ENCODE data around the gene EID2B. TPM values are rescaled to one million over a fixed set of nuclear protein-coding genes. Genes with fewer than 3 reads are reported as not detected.

The EID2B gene
- total and polyA plus RNA-seq, 2 of the 13 experiments (the other 11 are each of a cell fraction or from before 2014, with no cell fraction given) = 2.5 to 3.7 TPM

DNA sequence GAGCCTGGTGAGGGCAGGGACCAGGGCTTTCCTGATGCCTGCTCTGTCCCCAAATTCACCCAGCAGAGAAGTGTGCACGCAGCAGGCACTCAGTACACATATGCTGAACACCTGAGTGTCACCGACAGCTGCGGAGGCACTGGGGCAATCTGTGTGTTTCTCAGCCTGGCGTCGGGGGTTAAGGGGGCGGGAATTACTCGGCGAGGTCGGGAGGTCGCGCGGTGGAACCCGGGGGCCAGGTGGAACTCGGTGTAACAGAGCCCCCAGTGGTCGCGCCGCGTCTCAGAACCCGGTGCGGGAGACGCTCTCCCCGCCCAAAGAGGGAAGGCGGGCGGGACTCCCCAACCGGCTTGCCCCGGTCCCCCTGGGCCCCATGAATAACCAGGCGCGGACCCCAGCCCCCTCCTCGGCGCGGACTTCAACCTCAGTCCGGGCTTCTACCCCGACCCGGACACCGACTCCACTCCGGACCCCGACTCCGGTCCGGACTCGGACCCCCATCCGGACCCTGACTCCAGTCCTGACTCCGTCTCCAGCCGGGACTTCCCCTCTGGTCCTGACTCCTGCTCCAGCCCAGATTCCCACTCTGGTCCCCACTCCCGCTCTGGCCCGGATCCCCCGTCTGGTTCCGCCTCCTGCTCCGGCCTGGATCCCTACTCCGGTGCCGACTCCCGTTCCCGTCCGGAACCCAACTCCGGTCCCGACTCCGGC is 17.7 kb downstream of the EID2B start, which contains the start of gene SELENOV (continued):
- TF ChIP-seq, protein P1, sequence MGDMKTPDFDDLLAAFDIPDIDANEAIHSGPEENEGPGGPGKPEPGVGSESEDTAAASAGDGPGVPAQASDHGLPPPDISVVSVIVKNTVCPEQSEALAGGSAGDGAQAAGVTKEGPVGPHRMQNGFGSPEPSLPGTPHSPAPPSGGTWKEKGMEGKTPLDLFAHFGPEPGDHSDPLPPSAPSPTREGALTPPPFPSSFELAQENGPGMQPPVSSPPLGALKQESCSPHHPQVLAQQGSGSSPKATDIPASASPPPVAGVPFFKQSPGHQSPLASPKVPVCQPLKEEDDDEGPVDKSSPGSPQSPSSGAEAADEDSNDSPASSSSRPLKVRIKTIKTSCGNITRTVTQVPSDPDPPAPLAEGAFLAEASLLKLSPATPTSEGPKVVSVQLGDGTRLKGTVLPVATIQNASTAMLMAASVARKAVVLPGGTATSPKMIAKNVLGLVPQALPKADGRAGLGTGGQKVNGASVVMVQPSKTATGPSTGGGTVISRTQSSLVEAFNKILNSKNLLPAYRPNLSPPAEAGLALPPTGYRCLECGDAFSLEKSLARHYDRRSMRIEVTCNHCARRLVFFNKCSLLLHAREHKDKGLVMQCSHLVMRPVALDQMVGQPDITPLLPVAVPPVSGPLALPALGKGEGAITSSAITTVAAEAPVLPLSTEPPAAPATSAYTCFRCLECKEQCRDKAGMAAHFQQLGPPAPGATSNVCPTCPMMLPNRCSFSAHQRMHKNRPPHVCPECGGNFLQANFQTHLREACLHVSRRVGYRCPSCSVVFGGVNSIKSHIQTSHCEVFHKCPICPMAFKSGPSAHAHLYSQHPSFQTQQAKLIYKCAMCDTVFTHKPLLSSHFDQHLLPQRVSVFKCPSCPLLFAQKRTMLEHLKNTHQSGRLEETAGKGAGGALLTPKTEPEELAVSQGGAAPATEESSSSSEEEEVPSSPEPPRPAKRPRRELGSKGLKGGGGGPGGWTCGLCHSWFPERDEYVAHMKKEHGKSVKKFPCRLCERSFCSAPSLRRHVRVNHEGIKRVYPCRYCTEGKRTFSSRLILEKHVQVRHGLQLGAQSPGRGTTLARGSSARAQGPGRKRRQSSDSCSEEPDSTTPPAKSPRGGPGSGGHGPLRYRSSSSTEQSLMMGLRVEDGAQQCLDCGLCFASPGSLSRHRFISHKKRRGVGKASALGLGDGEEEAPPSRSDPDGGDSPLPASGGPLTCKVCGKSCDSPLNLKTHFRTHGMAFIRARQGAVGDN (CRISPR knock-in tag; IDR thresholded peaks at IDR 0.05) = peak; percentile 41
- TF ChIP-seq IKZF4 (CRISPR knock-in tag; IDR thresholded peaks at IDR 0.05; ENCODE audit: borderline replicate concordance, low read depth, not compliant biosample characterization) (no peak), EHMT2 (IDR thresholded peaks at IDR 0.05; ENCODE audit: borderline replicate concordance, low read depth, low read length) (no peak), STAT6 (CRISPR knock-in tag; IDR thresholded peaks at IDR 0.05; ENCODE audit: borderline replicate concordance) (no peak), HDAC1 (CRISPR knock-in tag; IDR thresholded peaks at IDR 0.05) (peak; percentile 43; the same call in 1 of the 2 replicates), HES4 (CRISPR knock-in tag; IDR thresholded peaks at IDR 0.05; ENCODE audit: borderline replicate concordance) (no peak), NR2F6 (IDR thresholded peaks at IDR 0.05) (peak; percentile 47; the same call in 1 of the 2 replicates), NR2F6 (CRISPR knock-in tag; IDR thresholded peaks at IDR 0.05) (peak; percentile 31; the same call in 1 of the 2 replicates), ZNF790 (CRISPR knock-in tag; IDR thresholded peaks at IDR 0.05; ENCODE audit: borderline replicate concordance) (no peak)
- TF ChIP-seq, protein P2, sequence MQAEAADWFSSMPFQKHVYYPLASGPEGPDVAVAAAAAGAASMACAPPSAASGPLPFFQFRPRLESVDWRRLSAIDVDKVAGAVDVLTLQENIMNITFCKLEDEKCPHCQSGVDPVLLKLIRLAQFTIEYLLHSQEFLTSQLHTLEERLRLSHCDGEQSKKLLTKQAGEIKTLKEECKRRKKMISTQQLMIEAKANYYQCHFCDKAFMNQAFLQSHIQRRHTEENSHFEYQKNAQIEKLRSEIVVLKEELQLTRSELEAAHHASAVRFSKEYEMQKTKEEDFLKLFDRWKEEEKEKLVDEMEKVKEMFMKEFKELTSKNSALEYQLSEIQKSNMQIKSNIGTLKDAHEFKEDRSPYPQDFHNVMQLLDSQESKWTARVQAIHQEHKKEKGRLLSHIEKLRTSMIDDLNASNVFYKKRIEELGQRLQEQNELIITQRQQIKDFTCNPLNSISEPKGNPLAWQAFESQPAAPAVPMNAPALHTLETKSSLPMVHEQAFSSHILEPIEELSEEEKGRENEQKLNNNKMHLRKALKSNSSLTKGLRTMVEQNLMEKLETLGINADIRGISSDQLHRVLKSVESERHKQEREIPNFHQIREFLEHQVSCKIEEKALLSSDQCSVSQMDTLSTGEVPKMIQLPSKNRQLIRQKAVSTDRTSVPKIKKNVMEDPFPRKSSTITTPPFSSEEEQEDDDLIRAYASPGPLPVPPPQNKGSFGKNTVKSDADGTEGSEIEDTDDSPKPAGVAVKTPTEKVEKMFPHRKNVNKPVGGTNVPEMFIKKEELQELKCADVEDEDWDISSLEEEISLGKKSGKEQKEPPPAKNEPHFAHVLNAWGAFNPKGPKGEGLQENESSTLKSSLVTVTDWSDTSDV (CRISPR knock-in tag; IDR thresholded peaks at IDR 0.05) = peak; percentile 24; the same call in 1 of the 2 replicates
- TF ChIP-seq, protein P3, sequence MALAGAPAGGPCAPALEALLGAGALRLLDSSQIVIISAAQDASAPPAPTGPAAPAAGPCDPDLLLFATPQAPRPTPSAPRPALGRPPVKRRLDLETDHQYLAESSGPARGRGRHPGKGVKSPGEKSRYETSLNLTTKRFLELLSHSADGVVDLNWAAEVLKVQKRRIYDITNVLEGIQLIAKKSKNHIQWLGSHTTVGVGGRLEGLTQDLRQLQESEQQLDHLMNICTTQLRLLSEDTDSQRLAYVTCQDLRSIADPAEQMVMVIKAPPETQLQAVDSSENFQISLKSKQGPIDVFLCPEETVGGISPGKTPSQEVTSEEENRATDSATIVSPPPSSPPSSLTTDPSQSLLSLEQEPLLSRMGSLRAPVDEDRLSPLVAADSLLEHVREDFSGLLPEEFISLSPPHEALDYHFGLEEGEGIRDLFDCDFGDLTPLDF (CRISPR knock-in tag; IDR thresholded peaks at IDR 0.05) = no peak
- TF ChIP-seq, protein P4, sequence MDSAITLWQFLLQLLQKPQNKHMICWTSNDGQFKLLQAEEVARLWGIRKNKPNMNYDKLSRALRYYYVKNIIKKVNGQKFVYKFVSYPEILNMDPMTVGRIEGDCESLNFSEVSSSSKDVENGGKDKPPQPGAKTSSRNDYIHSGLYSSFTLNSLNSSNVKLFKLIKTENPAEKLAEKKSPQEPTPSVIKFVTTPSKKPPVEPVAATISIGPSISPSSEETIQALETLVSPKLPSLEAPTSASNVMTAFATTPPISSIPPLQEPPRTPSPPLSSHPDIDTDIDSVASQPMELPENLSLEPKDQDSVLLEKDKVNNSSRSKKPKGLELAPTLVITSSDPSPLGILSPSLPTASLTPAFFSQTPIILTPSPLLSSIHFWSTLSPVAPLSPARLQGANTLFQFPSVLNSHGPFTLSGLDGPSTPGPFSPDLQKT (CRISPR knock-in tag; IDR thresholded peaks at IDR 0.05; ENCODE audit: borderline replicate concordance) = no peak
- TF ChIP-seq, protein P5, sequence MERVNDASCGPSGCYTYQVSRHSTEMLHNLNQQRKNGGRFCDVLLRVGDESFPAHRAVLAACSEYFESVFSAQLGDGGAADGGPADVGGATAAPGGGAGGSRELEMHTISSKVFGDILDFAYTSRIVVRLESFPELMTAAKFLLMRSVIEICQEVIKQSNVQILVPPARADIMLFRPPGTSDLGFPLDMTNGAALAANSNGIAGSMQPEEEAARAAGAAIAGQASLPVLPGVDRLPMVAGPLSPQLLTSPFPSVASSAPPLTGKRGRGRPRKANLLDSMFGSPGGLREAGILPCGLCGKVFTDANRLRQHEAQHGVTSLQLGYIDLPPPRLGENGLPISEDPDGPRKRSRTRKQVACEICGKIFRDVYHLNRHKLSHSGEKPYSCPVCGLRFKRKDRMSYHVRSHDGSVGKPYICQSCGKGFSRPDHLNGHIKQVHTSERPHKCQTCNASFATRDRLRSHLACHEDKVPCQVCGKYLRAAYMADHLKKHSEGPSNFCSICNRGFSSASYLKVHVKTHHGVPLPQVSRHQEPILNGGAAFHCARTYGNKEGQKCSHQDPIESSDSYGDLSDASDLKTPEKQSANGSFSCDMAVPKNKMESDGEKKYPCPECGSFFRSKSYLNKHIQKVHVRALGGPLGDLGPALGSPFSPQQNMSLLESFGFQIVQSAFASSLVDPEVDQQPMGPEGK (CRISPR knock-in tag; IDR thresholded peaks at IDR 0.05) = peak; percentile 73

Measured in HepG2 (cell line).